ENCODE data around the gene C10orf71. TPM values are rescaled to one million over a fixed set of nuclear protein-coding genes. Genes with fewer than 3 reads are reported as not detected.

Gene C10orf71
- total RNA-seq, 1 experiment from 2014 or later, result not detected

DNA sequence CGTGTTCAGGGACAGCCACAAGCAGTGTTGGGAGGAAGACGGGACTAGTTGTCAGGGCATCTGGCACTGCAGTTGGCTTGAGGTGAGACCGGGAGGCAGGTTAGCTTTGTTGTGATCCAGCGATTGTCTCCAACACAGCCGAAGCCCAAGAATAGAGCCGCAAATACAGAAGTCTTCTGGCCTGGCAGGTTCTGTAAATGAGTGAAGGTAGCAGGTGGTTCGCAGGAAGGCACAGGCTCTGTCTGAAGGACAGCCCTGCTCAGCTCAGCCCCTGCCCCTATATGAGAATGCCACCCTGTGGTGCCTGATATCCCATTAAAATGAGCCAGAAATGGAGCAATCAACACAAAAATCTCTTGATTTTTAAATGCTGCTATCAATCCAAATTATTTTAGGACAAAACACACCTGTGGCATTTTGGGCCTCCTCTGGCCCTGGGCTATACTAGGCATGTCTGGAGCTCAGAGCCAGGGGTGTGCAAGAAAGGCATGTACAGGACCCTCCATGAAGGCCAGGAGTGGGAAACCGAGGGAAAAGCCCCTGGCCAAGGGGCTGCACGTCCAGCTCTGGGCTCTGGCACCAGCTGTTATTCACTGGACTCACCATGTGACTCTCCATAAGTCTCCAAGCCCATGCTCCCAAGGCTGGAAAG lies 11.2 kb upstream of the C10orf71 start:
- TF ChIP-seq, protein P1, sequence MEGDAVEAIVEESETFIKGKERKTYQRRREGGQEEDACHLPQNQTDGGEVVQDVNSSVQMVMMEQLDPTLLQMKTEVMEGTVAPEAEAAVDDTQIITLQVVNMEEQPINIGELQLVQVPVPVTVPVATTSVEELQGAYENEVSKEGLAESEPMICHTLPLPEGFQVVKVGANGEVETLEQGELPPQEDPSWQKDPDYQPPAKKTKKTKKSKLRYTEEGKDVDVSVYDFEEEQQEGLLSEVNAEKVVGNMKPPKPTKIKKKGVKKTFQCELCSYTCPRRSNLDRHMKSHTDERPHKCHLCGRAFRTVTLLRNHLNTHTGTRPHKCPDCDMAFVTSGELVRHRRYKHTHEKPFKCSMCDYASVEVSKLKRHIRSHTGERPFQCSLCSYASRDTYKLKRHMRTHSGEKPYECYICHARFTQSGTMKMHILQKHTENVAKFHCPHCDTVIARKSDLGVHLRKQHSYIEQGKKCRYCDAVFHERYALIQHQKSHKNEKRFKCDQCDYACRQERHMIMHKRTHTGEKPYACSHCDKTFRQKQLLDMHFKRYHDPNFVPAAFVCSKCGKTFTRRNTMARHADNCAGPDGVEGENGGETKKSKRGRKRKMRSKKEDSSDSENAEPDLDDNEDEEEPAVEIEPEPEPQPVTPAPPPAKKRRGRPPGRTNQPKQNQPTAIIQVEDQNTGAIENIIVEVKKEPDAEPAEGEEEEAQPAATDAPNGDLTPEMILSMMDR (IDR thresholded peaks at IDR 0.05), result no peak
- TF ChIP-seq POLR2AphosphoS5 (IDR thresholded peaks at IDR 0.05; ENCODE audit: low read depth, low read length) (no peak), TCF7L2 (IDR thresholded peaks at IDR 0.05; ENCODE audit: low read depth, low read length) (no peak), SIN3A (IDR thresholded peaks at IDR 0.05; ENCODE audit: borderline replicate concordance, insufficient read depth, low read depth, low read length) (no peak)
- TF ChIP-seq, protein P2, sequence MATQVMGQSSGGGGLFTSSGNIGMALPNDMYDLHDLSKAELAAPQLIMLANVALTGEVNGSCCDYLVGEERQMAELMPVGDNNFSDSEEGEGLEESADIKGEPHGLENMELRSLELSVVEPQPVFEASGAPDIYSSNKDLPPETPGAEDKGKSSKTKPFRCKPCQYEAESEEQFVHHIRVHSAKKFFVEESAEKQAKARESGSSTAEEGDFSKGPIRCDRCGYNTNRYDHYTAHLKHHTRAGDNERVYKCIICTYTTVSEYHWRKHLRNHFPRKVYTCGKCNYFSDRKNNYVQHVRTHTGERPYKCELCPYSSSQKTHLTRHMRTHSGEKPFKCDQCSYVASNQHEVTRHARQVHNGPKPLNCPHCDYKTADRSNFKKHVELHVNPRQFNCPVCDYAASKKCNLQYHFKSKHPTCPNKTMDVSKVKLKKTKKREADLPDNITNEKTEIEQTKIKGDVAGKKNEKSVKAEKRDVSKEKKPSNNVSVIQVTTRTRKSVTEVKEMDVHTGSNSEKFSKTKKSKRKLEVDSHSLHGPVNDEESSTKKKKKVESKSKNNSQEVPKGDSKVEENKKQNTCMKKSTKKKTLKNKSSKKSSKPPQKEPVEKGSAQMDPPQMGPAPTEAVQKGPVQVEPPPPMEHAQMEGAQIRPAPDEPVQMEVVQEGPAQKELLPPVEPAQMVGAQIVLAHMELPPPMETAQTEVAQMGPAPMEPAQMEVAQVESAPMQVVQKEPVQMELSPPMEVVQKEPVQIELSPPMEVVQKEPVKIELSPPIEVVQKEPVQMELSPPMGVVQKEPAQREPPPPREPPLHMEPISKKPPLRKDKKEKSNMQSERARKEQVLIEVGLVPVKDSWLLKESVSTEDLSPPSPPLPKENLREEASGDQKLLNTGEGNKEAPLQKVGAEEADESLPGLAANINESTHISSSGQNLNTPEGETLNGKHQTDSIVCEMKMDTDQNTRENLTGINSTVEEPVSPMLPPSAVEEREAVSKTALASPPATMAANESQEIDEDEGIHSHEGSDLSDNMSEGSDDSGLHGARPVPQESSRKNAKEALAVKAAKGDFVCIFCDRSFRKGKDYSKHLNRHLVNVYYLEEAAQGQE (IDR thresholded peaks at IDR 0.05; ENCODE audit: insufficient read depth in 1 of 2, low read depth in 2 of 2, low read length in 1 of 2), result no peak
- POLR2A ChIA-PET, result no interaction called here
- Histone ChIP-seq H3K27me3 (ENCODE audit: control insufficient read depth, insufficient read depth, low read length) (peaks cover 8% of the 10 kb centered on the region; the same call in 1 of the 2 replicates), H3K4me3 (ENCODE audit: low read depth in 2 of 2, low read length in 2 of 2) (no peak overlapping the region), H3K9me3 (ENCODE audit: control insufficient read depth, insufficient read depth, low read depth, low read length) (no peaks in the 10 kb centered on the region), H3K4me1 (ENCODE audit: control insufficient read depth, insufficient read depth, low read length) (no peaks in the 10 kb centered on the region), H3K27ac (ENCODE audit: low read length) (no peak overlapping the region), H3K36me3 (ENCODE audit: control insufficient read depth, insufficient read depth, low read length) (no peaks in the 10 kb centered on the region)
- in situ Hi-C loops (cut with HindIII; ENCODE audit: low pct_unique_long_range_greater_than_20kb, low sequenced_read_pairs) (no loop called here), intact Hi-C loops (cut with micrococcal nuclease; ENCODE audit: unreplicated experiment) (no loop called here)
- CTCF ChIA-PET, result interaction anchor here (0.5 kb wide), 1 partner anchor 1336 kb away, joined by 4 read pairs; the partner anchor contains the start of gene SGMS1
- no TSS peak for BruUV-seq (replicated peaks)
- DNase-seq (ENCODE audit: low read depth, low spot score) (no peak), ATAC-seq (no peak)

DNA sequence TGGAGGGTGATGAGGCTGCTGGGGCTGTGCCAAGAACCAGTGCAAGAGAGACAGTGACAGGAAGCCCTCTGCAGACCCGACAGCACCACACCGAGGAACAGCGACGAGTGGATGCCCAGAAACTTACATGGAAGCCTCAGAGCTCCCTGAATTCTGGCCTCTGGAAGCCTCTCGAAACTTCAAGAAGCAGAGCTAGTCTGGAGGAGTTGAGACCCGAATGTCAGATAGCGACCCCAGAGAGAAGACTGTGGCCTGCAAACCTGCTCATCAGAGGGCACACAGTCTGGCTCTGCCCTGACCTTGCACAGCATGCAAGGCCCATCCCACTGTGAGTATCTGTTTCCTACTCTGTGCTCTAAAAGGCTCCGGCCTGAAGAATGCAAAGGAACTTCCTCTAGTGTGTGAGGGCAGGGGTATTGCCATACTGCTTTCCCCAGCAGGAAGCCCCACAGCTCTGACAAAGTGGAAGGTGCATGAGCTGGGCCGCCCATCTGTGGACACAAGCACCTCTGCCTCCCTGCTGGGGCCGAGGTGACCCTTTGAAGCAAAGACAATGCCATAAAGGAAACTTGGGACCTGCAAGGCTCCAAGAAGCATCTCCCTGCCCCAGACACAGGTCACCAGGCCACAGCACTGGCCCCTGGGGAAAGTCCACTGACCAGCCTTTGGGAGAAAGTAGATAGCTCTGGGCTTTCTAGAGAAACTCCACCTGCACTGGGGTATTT lies 10.5 kb upstream of the C10orf71 start:
- BruUV-seq (replicated peaks), result no TSS peak
- intact Hi-C loops (cut with micrococcal nuclease; ENCODE audit: unreplicated experiment) (no loop called here), in situ Hi-C loops (cut with HindIII; ENCODE audit: low pct_unique_long_range_greater_than_20kb, low sequenced_read_pairs) (no loop called here)
- Histone ChIP-seq H3K36me3 (ENCODE audit: control insufficient read depth, insufficient read depth, low read length) (no peaks in the 10 kb centered on the region), H3K4me3 (ENCODE audit: low read depth in 2 of 2, low read length in 2 of 2) (no peak overlapping the region), H3K4me1 (ENCODE audit: control insufficient read depth, insufficient read depth, low read length) (no peaks in the 10 kb centered on the region), H3K27ac (ENCODE audit: low read length) (no peak overlapping the region), H3K27me3 (ENCODE audit: control insufficient read depth, insufficient read depth, low read length) (peaks cover 8% of the 10 kb centered on the region; the same call in 1 of the 2 replicates), H3K9me3 (ENCODE audit: control insufficient read depth, insufficient read depth, low read depth, low read length) (no peaks in the 10 kb centered on the region)
- CTCF ChIA-PET, result no interaction called here
- no peak for DNase-seq (ENCODE audit: low read depth, low spot score)
- ATAC-seq, result no peak
- POLR2A ChIA-PET, result no interaction called here
- TF ChIP-seq POLR2AphosphoS5 (IDR thresholded peaks at IDR 0.05; ENCODE audit: low read depth, low read length) (no peak), TCF7L2 (IDR thresholded peaks at IDR 0.05; ENCODE audit: low read depth, low read length) (no peak), SIN3A (IDR thresholded peaks at IDR 0.05; ENCODE audit: borderline replicate concordance, insufficient read depth, low read depth, low read length) (no peak)
- TF ChIP-seq, protein P1 (IDR thresholded peaks at IDR 0.05), result no peak
- TF ChIP-seq, protein P2 (IDR thresholded peaks at IDR 0.05; ENCODE audit: insufficient read depth in 1 of 2, low read depth in 2 of 2, low read length in 1 of 2), result no peak
